GM21737 (cell line): ENCODE measurements around the gene PPP4C.
A peak's percentile ranks its signal among the peaks of the same experiment; 100 is the strongest.

Source experiments
- ATAC-seq: cut with Tn5 transposase; IDR thresholded peaks from one replicate; pipeline ENCODE4 v1.9.1; 2021; ENCODE audit warnings: mild to moderate bottlenecking, moderate library complexity; ENCODE audit not compliant: unreplicated experiment

Gene PPP4C

GRCh38 chr16:30079480-30079879 is 3.7 kb downstream of the PPP4C start:
- no peak for ATAC-seq

- no peak for ATAC-seq
Measured at GRCh38 chr16:30082545-30083090, 6.8 kb downstream of the PPP4C start.

GRCh38 chr16:30083216-30084055 is 7.6 kb downstream of the PPP4C start:
- ATAC-seq = no peak

GRCh38 chr16:30084096-30084815 is 8.5 kb downstream of the PPP4C start:
- ATAC-seq = no peak

- ATAC-seq = no peak
Measured at GRCh38 chr16:30084816-30085159, 9.0 kb downstream of the PPP4C start.

- no peak for ATAC-seq
Measured at GRCh38 chr16:30085247-30085646, 9.5 kb downstream of the PPP4C start.

GRCh38 chr16:30085820-30086219 is 10.0 kb downstream of the PPP4C start:
- ATAC-seq = no peak

GRCh38 chr16:30086291-30087140 is 10.7 kb downstream of the PPP4C start:
- no peak for ATAC-seq

- no peak for ATAC-seq
Measured at GRCh38 chr16:30087181-30087898, 11.5 kb downstream of the PPP4C start.

- no peak for ATAC-seq
Measured at GRCh38 chr16:30088237-30088831, 12.5 kb downstream of the PPP4C start.

- ATAC-seq = no peak
Measured at GRCh38 chr16:30088832-30089624, 13.2 kb downstream of the PPP4C start.

- ATAC-seq = no peak
Measured at GRCh38 chr16:30090610-30091331, 15.0 kb downstream of the PPP4C start.

- ATAC-seq = peak; percentile 60
Measured at GRCh38 chr16:30091474-30092372, 15.9 kb downstream of the PPP4C start, which contains the start of gene TBX6. Gene TBX6, minus strand, starts transcription at chr16:30091924. Its CDS starts 731 bp downstream, at chr16:30091193.

- peak; percentile 50 for ATAC-seq
Measured at GRCh38 chr16:30092373-30093010, 16.7 kb downstream of the PPP4C start.

- ATAC-seq = no peak
Measured at GRCh38 chr16:30094541-30095165, 18.9 kb downstream of the PPP4C start.
